H9 (cell line): ENCODE results near the gene S100A16. TPM values are rescaled to one million over a fixed set of nuclear protein-coding genes. Genes with fewer than 3 reads are reported as not detected.

Experiments used
- DNase-seq: peaks from one replicate; pipeline ENCODE4 v3.0.0-alpha.2; 2017
- H2AFZ ChIP-seq: one replicate; pipeline ENCODE4 v1.6.1; 2013; ENCODE audit warnings: mild to moderate bottlenecking, low read length, control low read depth, moderate library complexity
- H2AK5ac ChIP-seq: 2 replicates; pipeline ENCODE4 v1.6.1; 2013; ENCODE audit warnings: low read length, control low read depth, mixed read lengths; ENCODE audit not compliant: insufficient read length
- H2BK120ac ChIP-seq: one replicate; pipeline ENCODE4 v1.6.1; 2013; ENCODE audit warnings: low read depth, mild to moderate bottlenecking, low read length, control low read depth, inconsistent platforms; ENCODE audit not compliant: poor library complexity, severe bottlenecking
- H2BK12ac ChIP-seq: 2 replicates; pipeline ENCODE4 v1.6.1; 2013; ENCODE audit warnings: low read length, control low read depth, mixed read lengths, low read depth; ENCODE audit not compliant: insufficient read length
- H2BK15ac ChIP-seq: 2 replicates; pipeline ENCODE4 v1.6.1; 2013; ENCODE audit warnings: low read depth, low read length, control low read depth
- H2BK20ac ChIP-seq: one replicate; pipeline ENCODE4 v1.6.1; 2013; ENCODE audit warnings: low read depth, mild to moderate bottlenecking, low read length, control low read depth, inconsistent platforms; ENCODE audit not compliant: poor library complexity, severe bottlenecking
- H2BK5ac ChIP-seq: 2 replicates; pipeline ENCODE4 v1.6.1; 2013; ENCODE audit warnings: low read length, control low read depth, mixed read lengths; ENCODE audit not compliant: insufficient read length
- H3K14ac ChIP-seq: 2 replicates; pipeline ENCODE4 v1.6.1; 2013; ENCODE audit warnings: low read length, control low read depth; ENCODE audit not compliant: insufficient read depth
- H3K18ac ChIP-seq: 2 replicates; pipeline ENCODE4 v1.6.1; 2013; ENCODE audit warnings: low read depth, mild to moderate bottlenecking, mixed read lengths, low read length, control low read depth; ENCODE audit not compliant: insufficient read length
- H3K23ac ChIP-seq: 2 replicates; pipeline ENCODE4 v1.6.1; 2013; ENCODE audit warnings: low read length, control low read depth, mixed read lengths, low read depth; ENCODE audit not compliant: insufficient read length
- H3K23me2 ChIP-seq: 2 replicates; pipeline ENCODE4 v1.6.1; 2013; ENCODE audit warnings: low read depth, mild to moderate bottlenecking, mixed read lengths, low read length, control low read depth; ENCODE audit not compliant: insufficient read length, poor library complexity, severe bottlenecking
- H3K27ac ChIP-seq: 2 replicates; pipeline ENCODE4 v1.5.1; 2013; ENCODE audit warnings: low read length, control low read depth, mixed read lengths, low read depth; ENCODE audit not compliant: insufficient read length
- H3K27me3 ChIP-seq: 2 replicates; pipeline ENCODE4 v1.6.1; 2013; ENCODE audit warnings: low read length, control low read depth, inconsistent platforms; ENCODE audit not compliant: insufficient read depth
- H3K4ac ChIP-seq: 2 replicates; pipeline ENCODE4 v1.6.1; 2013; ENCODE audit warnings: low read depth, mild to moderate bottlenecking, control low read depth, inconsistent platforms, low read length, moderate library complexity
- H3K4me1 ChIP-seq: 2 replicates; pipeline ENCODE4 v1.6.1; 2013; ENCODE audit warnings: low read length, control low read depth, inconsistent platforms; ENCODE audit not compliant: insufficient read depth
- H3K4me2 ChIP-seq: 2 replicates; pipeline ENCODE4 v1.6.1; 2013; ENCODE audit warnings: low read length, control low read depth, mixed read lengths; ENCODE audit not compliant: insufficient read length, insufficient read depth
- H3K56ac ChIP-seq: 2 replicates; pipeline ENCODE4 v1.6.1; 2013; ENCODE audit warnings: low read depth, mild to moderate bottlenecking, mixed read lengths, low read length, control low read depth; ENCODE audit not compliant: insufficient read length
- H3K79me1 ChIP-seq: 2 replicates; pipeline ENCODE4 v1.6.1; 2013; ENCODE audit warnings: low read depth, mild to moderate bottlenecking, moderate library complexity, low read length, control low read depth, inconsistent platforms; ENCODE audit not compliant: insufficient read depth, poor library complexity, severe bottlenecking
- H3K79me2 ChIP-seq: 2 replicates; pipeline ENCODE4 v1.6.1; 2013; ENCODE audit warnings: low read length, control low read depth, inconsistent platforms; ENCODE audit not compliant: insufficient read depth
- H3K9ac ChIP-seq: 2 replicates; pipeline ENCODE4 v1.6.1; 2013; ENCODE audit warnings: low read length, control low read depth, mixed read lengths; ENCODE audit not compliant: insufficient read length; ENCODE audit errors: extremely low read depth
- H3K9me3 ChIP-seq: one replicate; pipeline ENCODE4 v1.6.1; 2013; ENCODE audit warnings: low read depth, low read length, inconsistent platforms; ENCODE audit not compliant: control insufficient read depth
- H3T11ph ChIP-seq: one replicate; pipeline ENCODE4 v1.6.1; 2013; ENCODE audit warnings: mild to moderate bottlenecking, low read length, control low read depth, inconsistent platforms
- H4K20me1 ChIP-seq: one replicate; pipeline ENCODE4 v1.6.1; 2013; ENCODE audit not compliant: control insufficient read depth, insufficient read length, insufficient read depth
- H4K5ac ChIP-seq: 2 replicates; pipeline ENCODE4 v1.6.1; 2013; ENCODE audit warnings: low read depth, mild to moderate bottlenecking, mixed read lengths, low read length, control low read depth; ENCODE audit not compliant: insufficient read length
- H4K8ac ChIP-seq: replicated peaks from 2 replicates; pipeline ENCODE4 v1.6.1; 2013; ENCODE audit warnings: low read length, control low read depth, mixed read lengths, low read depth; ENCODE audit not compliant: insufficient read length
- H4K91ac ChIP-seq: 2 replicates; pipeline ENCODE4 v1.6.1; 2013; ENCODE audit warnings: low read depth, mild to moderate bottlenecking, moderate library complexity, mixed read lengths, low read length, control low read depth; ENCODE audit not compliant: insufficient read length
- H3K27ac Mint-ChIP-seq, 3 experiments: 2 replicates in 2 of 3; 3 replicates in 1 of 3; pipeline ENCODE4 v1.8.0; 2020 to 2021; ENCODE audit warnings: mixed read lengths in 3 of 3, mild to moderate bottlenecking in 1 of 3, moderate library complexity in 1 of 3
- H3K27me3 Mint-ChIP-seq: 2 replicates; pipeline ENCODE4 v1.8.0; 2021; ENCODE audit warnings: low read depth, mild to moderate bottlenecking, moderate library complexity, mixed read lengths
- H3K36me3 Mint-ChIP-seq, 3 experiments: 2 replicates in 2 of 3; 3 replicates in 1 of 3; pipeline ENCODE4 v1.8.0; 2020 to 2021; ENCODE audit warnings: low read depth in 3 of 3, mixed read lengths in 3 of 3; ENCODE audit not compliant: insufficient read depth in 1 of 3
- H3K4me1 Mint-ChIP-seq, 2 experiments: 2 replicates each; pipeline ENCODE4 v1.8.0; 2020; ENCODE audit warnings: mixed read lengths in 2 of 2
- H3K4me3 Mint-ChIP-seq, 2 experiments: 2 replicates in 1 of 2; 3 replicates in 1 of 2; pipeline ENCODE4 v1.8.0; 2020 to 2021; ENCODE audit warnings: mild to moderate bottlenecking in 2 of 2, mixed read lengths in 2 of 2, moderate library complexity in 1 of 2
- H3K9me3 Mint-ChIP-seq, 2 experiments: 2 replicates in 1 of 2; 3 replicates in 1 of 2; pipeline ENCODE4 v1.8.0; 2020; ENCODE audit warnings: mild to moderate bottlenecking in 2 of 2, mixed read lengths in 2 of 2, moderate library complexity in 1 of 2
- WGBS: extraction: QIAGEN DNeasy Blood & Tissue Kit; methylation state at CpG from one replicate; pipeline ENCODE4 v1.1.7; 2013; ENCODE audit warnings: missing lambda C conversion rate, low lambda C conversion rate, mixed read lengths; ENCODE audit not compliant: insufficient read length; ENCODE audit errors: extremely low coverage; 5-methylcytosine and 5-hydroxymethylcytosine counted together
- total RNA-seq: library from RNA; stranded (reverse); gene quantifications from 2 replicates; pipeline ENCODE4 v1.2.1, GENCODE V29; 2021
- TF ChIP-seq, protein P1 (sequence below): fragments of 200-600 bp; sonication (generic); conservative IDR thresholded peaks from 3 replicates; pipeline ENCODE4 v1.8.0; 2021; ENCODE audit warnings: antibody characterized with exemption, mild to moderate bottlenecking

Gene S100A16
- total RNA-seq, 1 experiment from 2014 or later: 8.0 TPM

DNA sequence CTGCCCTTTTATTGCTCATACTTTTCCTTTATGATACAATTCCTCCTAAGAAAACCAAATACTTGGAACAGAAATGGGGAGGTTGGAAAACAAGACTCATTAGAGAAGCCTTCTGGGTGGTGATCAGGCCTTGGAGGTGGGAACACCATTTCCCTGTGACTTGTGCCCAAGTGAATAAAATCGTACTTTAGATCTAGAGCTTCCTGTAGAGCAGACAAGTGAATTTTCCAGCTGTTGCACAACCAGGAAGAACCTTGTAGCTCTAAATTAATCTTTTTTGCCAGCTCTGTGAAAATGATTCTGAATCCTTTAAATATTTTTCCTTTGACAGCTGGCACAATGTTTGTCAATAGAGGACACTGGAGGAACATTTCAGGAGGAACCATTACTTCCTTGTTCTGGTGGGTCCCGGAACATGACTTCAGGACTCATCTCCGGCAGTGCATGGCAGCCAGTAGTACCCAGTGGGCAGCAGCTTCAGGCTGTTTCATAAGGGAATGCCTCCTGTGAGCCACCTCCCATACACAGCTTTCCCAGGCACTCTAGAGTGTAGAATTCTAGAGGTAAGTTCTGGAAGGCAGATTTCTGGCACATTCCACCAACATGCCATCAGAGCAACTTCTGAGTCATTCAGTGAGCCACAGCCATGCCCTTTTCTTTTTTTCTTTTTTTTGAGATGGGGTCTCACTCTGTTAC lies 40.0 kb upstream of the S100A16 start:
- Histone ChIP-seq H4K8ac (no peak overlapping the region), H3K4ac (no peak overlapping the region), H2BK120ac (no peak overlapping the region), H2BK20ac (no peak overlapping the region), H2AFZ (no peak overlapping the region), H2BK12ac (no peak overlapping the region), H4K5ac (no peak overlapping the region), H3K9me3 (no peaks in the 10 kb centered on the region), H3K79me2 (no peaks in the 10 kb centered on the region), H3K23me2 (no peaks in the 10 kb centered on the region), H3K4me1 (no peaks in the 10 kb centered on the region), H3K27ac (no peak overlapping the region), H4K20me1 (no peaks in the 10 kb centered on the region), H3K18ac (no peak overlapping the region), H4K91ac (no peak overlapping the region), H2AK5ac (no peak overlapping the region), H3K79me1 (no peaks in the 10 kb centered on the region), H3K4me2 (no peak overlapping the region), H3K9ac (no peak overlapping the region), H3T11ph (no peak overlapping the region), H2BK5ac (no peak overlapping the region), H3K27me3 (no peaks in the 10 kb centered on the region), H3K56ac (no peak overlapping the region), H3K14ac (no peak overlapping the region; the same call in 1 of the 2 replicates), H3K23ac (no peak overlapping the region), H2BK15ac (no peak overlapping the region)
- H3K4me1 Mint-ChIP-seq: peaks cover under 1% of the 10 kb centered on the region in 2 experiments; a peak in 1 of 4 replicates
- no peak overlapping the region for H3K4me3 Mint-ChIP-seq
- DNase-seq: no peak
- H3K36me3 Mint-ChIP-seq: no peaks in the 10 kb centered on the region
- no CpG with 5 or more reads among the region's 3 CpGs for WGBS
- TF ChIP-seq, protein P1, sequence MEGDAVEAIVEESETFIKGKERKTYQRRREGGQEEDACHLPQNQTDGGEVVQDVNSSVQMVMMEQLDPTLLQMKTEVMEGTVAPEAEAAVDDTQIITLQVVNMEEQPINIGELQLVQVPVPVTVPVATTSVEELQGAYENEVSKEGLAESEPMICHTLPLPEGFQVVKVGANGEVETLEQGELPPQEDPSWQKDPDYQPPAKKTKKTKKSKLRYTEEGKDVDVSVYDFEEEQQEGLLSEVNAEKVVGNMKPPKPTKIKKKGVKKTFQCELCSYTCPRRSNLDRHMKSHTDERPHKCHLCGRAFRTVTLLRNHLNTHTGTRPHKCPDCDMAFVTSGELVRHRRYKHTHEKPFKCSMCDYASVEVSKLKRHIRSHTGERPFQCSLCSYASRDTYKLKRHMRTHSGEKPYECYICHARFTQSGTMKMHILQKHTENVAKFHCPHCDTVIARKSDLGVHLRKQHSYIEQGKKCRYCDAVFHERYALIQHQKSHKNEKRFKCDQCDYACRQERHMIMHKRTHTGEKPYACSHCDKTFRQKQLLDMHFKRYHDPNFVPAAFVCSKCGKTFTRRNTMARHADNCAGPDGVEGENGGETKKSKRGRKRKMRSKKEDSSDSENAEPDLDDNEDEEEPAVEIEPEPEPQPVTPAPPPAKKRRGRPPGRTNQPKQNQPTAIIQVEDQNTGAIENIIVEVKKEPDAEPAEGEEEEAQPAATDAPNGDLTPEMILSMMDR: no peak
- no peak overlapping the region for H3K27ac Mint-ChIP-seq
- H3K9me3 Mint-ChIP-seq: no peaks in the 10 kb centered on the region; a peak in 1 of 5 replicates
- peaks cover 4% of the 10 kb centered on the region; the same call in 1 of the 2 replicates for H3K27me3 Mint-ChIP-seq
